ENCODE measurements around the gene SRGAP1. TPM values are rescaled to one million over a fixed set of nuclear protein-coding genes. Genes with fewer than 3 reads are reported as not detected.
"Not testable (repeated sequence)": the region's sequence is repeated elsewhere in the genome, so short reads cannot be mapped to it uniquely, and the experiment has no call there.

The SRGAP1 gene
- total RNA-seq, 1 donor from 2014 or later, result 0.22 TPM

DNA sequence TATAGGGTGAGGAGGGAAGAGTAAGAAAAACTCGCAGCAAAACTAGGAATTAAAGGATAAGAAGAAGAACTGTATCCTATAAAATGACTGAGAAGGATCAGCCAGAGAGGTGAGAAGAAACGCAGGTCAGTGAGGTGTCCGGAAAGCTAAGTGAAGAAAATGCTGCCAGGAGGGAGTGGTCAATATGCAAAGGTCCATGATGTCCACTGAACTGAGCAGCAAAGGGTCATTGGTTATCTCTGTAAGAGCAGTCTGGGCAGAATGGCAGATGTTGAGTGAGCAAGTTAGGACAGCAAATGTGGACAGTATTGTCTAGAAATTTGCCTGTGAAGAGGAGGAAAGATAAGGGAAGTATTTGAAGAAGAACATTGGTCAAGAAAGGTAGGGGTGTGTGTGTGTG, 155.4 kb downstream of the SRGAP1 start:
- intact Hi-C loops (cut with micrococcal nuclease), result no loop called here

- intact Hi-C loops (cut with micrococcal nuclease), result no loop called here
Observed at GRCh38 chr12:64001439-64001838, 156.9 kb downstream of the SRGAP1 start.

DNA sequence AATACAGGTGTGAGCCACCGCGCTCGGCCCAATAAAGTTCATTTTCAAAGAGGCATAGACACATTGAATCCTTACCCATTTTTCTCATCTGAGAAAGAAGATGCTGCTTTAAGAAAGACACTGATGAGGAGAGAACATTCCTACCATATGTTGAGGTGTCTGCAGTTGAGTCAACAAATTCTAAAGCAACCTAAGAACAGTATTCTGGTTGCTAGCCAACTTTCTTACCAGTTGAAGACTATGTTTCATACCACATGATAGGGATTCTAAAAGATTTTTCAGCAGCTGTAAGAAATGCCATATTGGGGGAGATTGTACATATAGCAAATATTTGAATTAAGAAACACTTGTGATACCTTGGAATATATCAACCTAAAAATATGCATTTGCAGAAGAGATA, 160.1 kb downstream of the SRGAP1 start:
- intact Hi-C loops (cut with micrococcal nuclease), result no loop called here

GRCh38 chr12:64006211-64006825, 161.8 kb downstream of the SRGAP1 start:
- intact Hi-C loops (cut with micrococcal nuclease), result no loop called here

- intact Hi-C loops (cut with micrococcal nuclease), result no loop called here
Observed at GRCh38 chr12:64007853-64008252, 163.4 kb downstream of the SRGAP1 start.

- intact Hi-C loops (cut with micrococcal nuclease), result no loop called here
Observed at GRCh38 chr12:64008596-64008995, 164.1 kb downstream of the SRGAP1 start.

DNA sequence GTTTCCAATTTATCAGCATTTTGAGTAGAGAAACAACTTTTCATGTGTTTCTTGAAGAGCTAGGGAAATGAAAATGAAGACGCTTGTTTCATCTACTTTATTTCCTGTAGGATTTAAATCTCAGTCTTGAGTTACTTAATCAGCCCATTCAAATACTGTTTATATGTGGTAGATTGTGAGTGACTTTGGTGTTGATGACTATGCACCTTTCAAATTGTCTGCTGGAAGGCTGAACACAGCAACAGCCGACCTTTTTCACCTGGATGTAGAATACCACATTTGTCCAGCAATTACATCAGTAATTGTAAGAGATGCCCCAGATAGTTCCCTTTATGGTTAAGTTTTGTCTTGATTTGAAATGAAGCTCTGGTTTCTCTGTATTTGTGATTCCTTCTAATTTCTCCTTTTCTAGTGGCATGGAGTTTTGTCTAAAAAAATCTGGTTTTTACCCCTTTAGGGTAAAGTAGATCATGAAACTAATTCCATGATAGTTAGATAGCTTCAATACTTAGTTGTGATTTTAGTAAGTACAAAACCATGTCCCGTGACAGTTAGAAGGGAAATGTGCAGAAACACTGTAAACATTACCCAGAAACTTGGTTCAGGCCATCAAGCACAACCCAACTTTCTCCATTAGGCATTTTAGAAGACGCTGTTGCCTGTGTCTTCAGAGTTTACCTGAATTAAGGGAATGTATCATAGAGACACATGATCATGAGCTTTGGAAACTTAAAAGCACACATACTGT, 165.0 kb downstream of the SRGAP1 start:
- intact Hi-C loops (cut with micrococcal nuclease), result no loop called here

DNA sequence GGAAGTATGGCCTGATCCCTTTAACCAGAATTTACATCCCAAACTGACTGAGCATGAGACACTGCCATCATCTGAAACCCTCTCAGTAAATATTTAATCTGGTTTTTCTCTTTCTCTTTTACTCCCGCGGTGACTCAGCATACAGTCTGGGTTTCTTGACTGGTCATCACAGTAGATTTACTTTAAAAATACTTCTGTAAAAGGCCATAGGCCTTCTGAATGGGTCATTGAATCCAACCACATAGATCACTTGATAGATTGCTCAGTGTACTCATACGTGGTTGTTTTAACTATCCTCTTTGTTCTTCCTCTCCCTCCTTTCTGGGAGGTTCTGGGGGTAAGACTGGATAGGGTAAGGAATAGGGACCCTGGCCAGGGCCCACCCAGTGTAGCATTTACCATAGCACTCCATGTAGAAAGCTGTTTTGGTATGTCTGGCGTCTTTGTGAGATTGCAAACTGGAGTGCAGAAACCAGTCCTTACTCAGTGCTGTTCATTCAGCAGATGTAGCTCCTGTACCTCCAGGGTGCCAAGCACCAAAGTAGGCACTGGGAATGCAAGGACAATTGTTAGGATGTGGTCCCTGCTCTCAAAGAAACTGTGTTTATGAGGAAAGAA, 165.7 kb downstream of the SRGAP1 start:
- intact Hi-C loops (cut with micrococcal nuclease), result no loop called here

DNA sequence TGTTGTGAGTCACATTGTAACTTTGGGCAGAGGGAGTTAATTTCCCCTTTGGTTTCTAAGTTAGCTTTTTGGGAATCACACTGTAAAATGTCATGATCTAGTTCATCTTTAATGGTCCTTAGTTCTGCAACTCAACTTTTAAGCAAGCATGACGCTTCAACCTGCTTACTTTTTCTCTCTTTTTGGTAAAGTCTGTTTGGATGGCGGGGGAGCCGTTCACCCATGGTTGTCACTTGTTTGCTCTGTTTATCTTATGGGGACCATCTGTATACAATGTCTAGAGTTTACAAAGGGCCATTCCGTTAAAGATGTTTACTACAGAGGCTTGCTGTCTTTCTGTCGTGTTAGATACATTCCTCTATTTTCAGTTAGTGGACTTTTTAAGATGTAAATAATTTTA, 172.0 kb downstream of the SRGAP1 start:
- intact Hi-C loops (cut with micrococcal nuclease), result no loop called here

DNA sequence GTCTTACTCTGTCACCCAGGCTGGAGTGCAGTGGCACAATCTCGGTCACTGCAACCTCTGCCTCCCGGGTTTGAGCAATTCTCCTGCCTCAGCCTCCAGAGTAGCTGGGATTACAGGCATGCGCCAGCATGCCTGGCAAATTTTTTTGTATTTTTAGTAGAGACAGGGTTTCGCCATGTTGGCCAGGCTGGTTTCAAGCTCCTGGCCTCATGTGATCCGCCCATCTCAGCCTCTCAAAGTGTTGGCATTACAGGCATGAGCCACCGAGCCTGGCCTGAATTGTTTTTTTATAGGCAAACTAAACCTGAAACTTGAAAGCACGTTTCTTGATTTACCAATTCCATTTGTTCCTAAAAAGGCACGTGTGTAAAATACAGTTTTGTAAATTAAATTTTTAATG, 173.6 kb downstream of the SRGAP1 start:
- intact Hi-C loops (cut with micrococcal nuclease), result not testable (repeated sequence)

GRCh38 chr12:64018524-64018923, 174.0 kb downstream of the SRGAP1 start:
- intact Hi-C loops (cut with micrococcal nuclease), result no loop called here

DNA sequence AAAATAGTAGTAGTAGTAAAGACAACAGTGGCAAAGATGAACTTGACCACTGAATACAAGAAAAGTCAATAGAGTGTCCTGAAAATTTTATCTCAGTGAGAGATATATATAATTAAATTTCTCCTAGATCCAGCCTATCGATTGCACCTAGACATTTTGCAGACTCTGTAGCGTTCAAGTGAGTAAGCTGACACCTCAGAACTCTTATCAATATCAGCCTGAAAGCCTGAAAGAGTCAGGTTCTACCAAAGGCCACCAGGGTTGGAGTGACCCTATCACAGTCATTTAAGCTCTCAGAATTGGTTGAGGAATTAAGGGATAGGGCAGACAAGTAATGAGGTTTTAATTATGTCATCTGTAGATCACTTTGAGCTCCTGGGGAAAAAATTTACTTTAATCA, 174.6 kb downstream of the SRGAP1 start:
- intact Hi-C loops (cut with micrococcal nuclease), result no loop called here

DNA sequence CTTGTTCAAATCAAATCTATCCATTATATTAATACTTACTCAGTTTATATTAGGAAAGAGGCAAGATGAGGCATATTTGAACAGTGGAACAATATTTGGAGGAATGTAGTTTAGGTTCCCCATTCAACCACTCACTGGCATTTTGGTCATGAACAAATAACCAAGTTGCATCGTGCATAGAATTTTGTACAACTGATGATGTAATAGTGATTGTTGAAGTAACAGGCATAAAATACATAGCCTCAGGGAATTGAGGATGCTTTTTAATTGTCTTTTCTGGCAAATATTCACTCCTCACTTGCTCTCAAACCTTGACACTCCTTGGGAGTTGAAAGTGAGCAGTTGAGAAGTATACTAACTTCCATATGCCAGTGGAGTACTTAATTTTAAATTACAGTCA, 175.2 kb downstream of the SRGAP1 start:
- intact Hi-C loops (cut with micrococcal nuclease), result no loop called here

DNA sequence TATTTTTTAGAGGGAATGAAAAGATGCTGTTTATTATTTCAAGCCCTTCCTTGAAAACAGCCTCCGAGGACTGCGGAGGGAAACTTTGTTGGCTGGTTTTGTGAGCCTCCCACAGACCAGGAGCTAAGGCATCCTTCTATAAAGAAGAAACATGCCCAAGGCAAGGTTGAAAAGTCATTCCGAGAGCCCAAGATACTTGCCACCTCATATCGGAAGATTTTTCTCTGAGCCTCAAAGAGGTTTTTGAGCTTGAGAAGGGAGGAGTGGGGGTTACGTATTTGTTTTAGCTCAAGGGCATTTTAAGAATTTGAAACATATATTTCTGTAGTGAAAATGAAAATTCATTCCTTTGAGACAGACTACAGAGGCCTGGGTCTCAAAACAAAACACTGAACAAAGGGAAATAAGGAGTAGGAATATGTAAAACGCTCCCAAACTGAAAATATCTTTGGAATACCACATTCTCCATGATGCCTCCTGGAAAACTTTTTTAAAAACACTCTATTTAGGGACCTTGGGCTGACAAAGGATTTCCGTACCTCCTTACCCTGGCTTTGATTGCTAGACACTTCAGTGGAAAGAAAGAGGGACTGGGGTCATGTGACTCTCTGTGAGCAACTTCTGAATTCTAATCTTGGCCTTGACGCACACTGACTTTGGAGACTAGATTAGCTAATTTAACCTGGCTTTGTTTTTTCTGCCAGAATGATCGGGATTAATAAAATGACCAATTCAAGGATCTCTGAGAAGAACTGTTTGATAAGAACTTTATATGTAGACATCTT, 180.9 kb downstream of the SRGAP1 start:
- intact Hi-C loops (cut with micrococcal nuclease), result no loop called here

GRCh38 chr12:64027311-64027710, 182.8 kb downstream of the SRGAP1 start:
- intact Hi-C loops (cut with micrococcal nuclease), result no loop called here

GRCh38 chr12:64028541-64028940, 184.0 kb downstream of the SRGAP1 start:
- intact Hi-C loops (cut with micrococcal nuclease), result no loop called here

GRCh38 chr12:64029013-64029857, 184.7 kb downstream of the SRGAP1 start:
- intact Hi-C loops (cut with micrococcal nuclease), result no loop called here

- intact Hi-C loops (cut with micrococcal nuclease), result no loop called here
Observed at GRCh38 chr12:64030155-64030554, 185.7 kb downstream of the SRGAP1 start.

- intact Hi-C loops (cut with micrococcal nuclease), result not testable (repeated sequence)
Observed at GRCh38 chr12:64034056-64034455, 189.6 kb downstream of the SRGAP1 start.

- intact Hi-C loops (cut with micrococcal nuclease), result no loop called here
Observed at GRCh38 chr12:64034901-64035576, 190.5 kb downstream of the SRGAP1 start.
